ENCODE data around the gene GPR17. TPM values are rescaled to one million over a fixed set of nuclear protein-coding genes. Genes with fewer than 3 reads are reported as not detected.

The GPR17 gene
- total and polyA plus RNA-seq, 9 of the 15 experiments (the other 6 are each of a cell fraction or from before 2014, with no cell fraction given) = not detected

- WGBS (ENCODE audit: insufficient coverage, low coverage, missing lambda C conversion rate) = 4% methylated on average over 24 of the region's 28 CpGs
- no peaks in the 10 kb centered on the region for H3K79me2 ChIP-seq (ENCODE audit: control insufficient read depth, insufficient read depth, low read length)
- intact Hi-C loops (cut with micrococcal nuclease) (no loop called here), in situ Hi-C loops (cut with MboI) (no loop called here)
- CTCF ChIA-PET (ENCODE audit: low intra/inter-chr PET ratio) = no interaction called here
- peaks cover 53 to 85% of the 10 kb centered on the region in 2 experiments for H3K27me3 ChIP-seq (ENCODE audit: control insufficient read depth in 2 of 2, insufficient read depth in 2 of 2, low read length in 2 of 2)
- H3K36me3 ChIP-seq (ENCODE audit: control insufficient read depth, insufficient read depth, low read length) = no peaks in the 10 kb centered on the region
- DNase-seq (ENCODE audit: extremely low read depth in 1 of 4, low spot score in 3 of 4) (no peak), ATAC-seq (no peak), FAIRE-seq (no peak)
- no peak overlapping the region for H3K4me3 ChIP-seq
- POLR2A ChIA-PET = interaction anchor here (0.8 to 1.3 kb wide), 3 partner anchors 9 to 37 kb away, joined by 3 to 6 read pairs (median 3); no protein-coding TSS in a partner anchor
- no peak overlapping the region for H3K9ac ChIP-seq (ENCODE audit: insufficient read depth in 1 of 2, low read depth in 2 of 2, low read length in 2 of 2)
- H3K9me3 ChIP-seq (replicated peaks; ENCODE audit: control insufficient read depth, insufficient read depth, low read depth, low read length) = no peaks in the 10 kb centered on the region
- H4K20me1 ChIP-seq (replicated peaks; ENCODE audit: control insufficient read depth, insufficient read depth, low read length) = peaks cover 13% of the 10 kb centered on the region; the same call in 1 of the 2 replicates
- no peak overlapping the region for H2AFZ ChIP-seq (ENCODE audit: low read depth, low read length)
- no peaks in the 10 kb centered on the region for H3K9me1 ChIP-seq (ENCODE audit: control insufficient read depth, insufficient read depth, low read length)
- H3K27ac ChIP-seq (ENCODE audit: extremely low read depth, low read depth, low read length) = no peak overlapping the region
- BruUV-seq (replicated peaks) = no TSS peak
- peaks cover 0 to 41% of the 10 kb centered on the region in 2 experiments; a peak in 2 of 5 replicates for H3K4me1 ChIP-seq (replicated peaks in 1 of 2; ENCODE audit: control insufficient read depth in 2 of 2, insufficient read depth in 2 of 2, low read length in 2 of 2)
- H3K4me2 ChIP-seq (ENCODE audit: insufficient read depth, low read length) = no peak overlapping the region
- TF ChIP-seq MAFK (IDR thresholded peaks at IDR 0.05; ENCODE audit: low read length) (no peak), SMAD2 (IDR thresholded peaks at IDR 0.05; ENCODE audit: low read depth, low read length) (no peak), TFAM (CRISPR knock-in tag; conservative IDR thresholded peaks at IDR 0.05) (no peak), PKNOX1 (IDR thresholded peaks at IDR 0.05) (no peak), ZNF512 (tag; IDR thresholded peaks at IDR 0.05) (no peak), ZNF79 (CRISPR knock-in tag; IDR thresholded peaks at IDR 0.05; ENCODE audit: low read depth) (no peak), MCM7 (IDR thresholded peaks at IDR 0.05) (no peak), YY1 (IDR thresholded peaks at IDR 0.05; ENCODE audit: borderline replicate concordance in 1 of 3, control insufficient read depth in 1 of 3, extremely low read depth in 1 of 3, insufficient read depth in 3 of 3, insufficient read length in 1 of 3, insufficient replicate concordance in 2 of 3, low read depth in 1 of 3, low read length in 2 of 3) (no peak), ZFPM2 (CRISPR knock-in tag; IDR thresholded peaks at IDR 0.05) (no peak), ZNF592 (IDR thresholded peaks at IDR 0.05) (no peak), TRIM25 (IDR thresholded peaks at IDR 0.05; ENCODE audit: borderline replicate concordance) (no peak)
Measured at GRCh38 chr2:127650785-127651380, 4.9 kb downstream of the GPR17 start.

Data from K562 (cell line).